D721Med (cell line): Measurements from ENCODE around the gene CCDC192.

ENCODE experiments used
- DNase-seq: peaks from one replicate; pipeline ENCODE4 v3.0.0; 2011; ENCODE audit warnings: low spot score; ENCODE audit not compliant: insufficient read length
- FAIRE-seq: peaks from 2 replicates; lab custom pipeline; 2011; peaks lifted over from hg19 to GRCh38; lab: Jason Lieb, UNC
- CTCF ChIP-seq: IDR thresholded peaks from 2 replicates; pipeline ENCODE4 v1.5.1; 2012; ENCODE audit warnings: mild to moderate bottlenecking, control low read depth; ENCODE audit not compliant: insufficient read depth; ENCODE audit errors: missing control alignments

CCDC192 gene

GRCh38 chr5:127961006-127961762 lies 258.0 kb downstream of the CCDC192 start:
- FAIRE-seq: no peak
- DNase-seq: no peak
- TF ChIP-seq CTCF: no peak

- no peak for TF ChIP-seq CTCF
- no peak for FAIRE-seq
- DNase-seq: no peak
Measured at GRCh38 chr5:127961763-127962145, 258.6 kb downstream of the CCDC192 start.

- no peak for TF ChIP-seq CTCF
- DNase-seq (no peak), FAIRE-seq (no peak)
Measured at GRCh38 chr5:127962491-127962890, 259.3 kb downstream of the CCDC192 start.

GRCh38 chr5:127963233-127963632 lies 260.0 kb downstream of the CCDC192 start:
- TF ChIP-seq CTCF: no peak
- no peak for DNase-seq
- FAIRE-seq: no peak

- TF ChIP-seq CTCF: no peak
- DNase-seq (no peak), FAIRE-seq (no peak)
Measured at GRCh38 chr5:127963931-127964330, 260.7 kb downstream of the CCDC192 start.

- TF ChIP-seq CTCF: no peak
- FAIRE-seq: no peak
- DNase-seq: no peak
Measured at GRCh38 chr5:127967323-127967982, 264.3 kb downstream of the CCDC192 start.

- no peak for TF ChIP-seq CTCF
- DNase-seq (no peak), FAIRE-seq (no peak)
Measured at GRCh38 chr5:127967983-127968592, 264.9 kb downstream of the CCDC192 start.
